Skeletal muscle satellite cell (primary cell): ENCODE measurements around the gene LSM14A.
A peak's percentile ranks its signal among the peaks of the same experiment; 100 is the strongest.
"Not testable (repeated sequence)": the region's sequence is repeated elsewhere in the genome, so short reads cannot be mapped to it uniquely, and the experiment has no call there.

ENCODE experiments used
- H3K27me3 ChIP-seq: 2 replicates; pipeline ENCODE4 v1.7.0; 2013; ENCODE audit warnings: low read length; ENCODE audit not compliant: control insufficient read depth, insufficient read depth
- H3K36me3 ChIP-seq: 2 replicates; pipeline ENCODE4 v1.7.0; 2013; ENCODE audit warnings: mild to moderate bottlenecking, control low read depth, low read length; ENCODE audit not compliant: insufficient read depth
- H3K4me1 ChIP-seq: 2 replicates; pipeline ENCODE4 v1.7.0; 2013; ENCODE audit warnings: low read length; ENCODE audit not compliant: control insufficient read depth, insufficient read depth
- H3K4me2 ChIP-seq: 2 replicates; pipeline ENCODE4 v1.7.0; 2013; ENCODE audit warnings: mild to moderate bottlenecking, low read length
- H3K4me3 ChIP-seq: 2 replicates; pipeline ENCODE4 v1.7.0; 2013; ENCODE audit warnings: low read length
- H3K9ac ChIP-seq: 2 replicates; pipeline ENCODE4 v1.7.0; 2013; ENCODE audit warnings: mild to moderate bottlenecking, low read depth, low read length, moderate library complexity
- H3K9me3 ChIP-seq: replicated peaks from 2 replicates; pipeline ENCODE4 v1.7.0; 2013; ENCODE audit warnings: mild to moderate bottlenecking, control low read depth, low read length

LSM14A gene

GRCh38 chr19:34161902-34162301 is 10.4 kb upstream of the LSM14A start:
- H3K9me3 ChIP-seq, H3K27me3 ChIP-seq, H3K4me1 ChIP-seq, H3K4me3 ChIP-seq, H3K9ac ChIP-seq, H3K36me3 ChIP-seq, H3K4me2 ChIP-seq: not testable (repeated sequence)

DNA sequence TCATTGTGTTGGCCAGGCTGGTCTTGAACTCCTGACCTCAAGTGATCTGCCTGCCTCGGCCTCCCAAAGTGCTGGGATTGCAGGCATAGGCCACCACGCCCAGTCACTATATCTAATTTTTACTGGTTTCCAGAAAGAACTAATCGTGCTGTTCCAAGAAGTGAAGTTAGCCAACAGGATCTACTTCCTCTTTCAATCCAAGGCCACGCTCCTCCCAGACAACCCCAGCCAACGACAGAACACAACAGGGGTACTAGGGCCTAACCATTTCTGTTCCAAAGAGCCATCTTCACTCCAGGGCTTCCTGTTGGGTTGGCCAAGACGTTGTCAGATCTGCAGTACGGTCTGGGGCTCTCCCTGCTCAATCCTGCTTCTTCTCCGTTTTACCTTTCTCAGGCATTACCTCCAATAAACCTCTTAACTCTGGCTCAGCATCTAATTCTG is 7.0 kb upstream of the LSM14A start:
- H3K9me3 ChIP-seq: no peaks in the 10 kb centered on the region
- H3K4me3 ChIP-seq: no peak overlapping the region
- no peak overlapping the region for H3K4me2 ChIP-seq
- H3K27me3 ChIP-seq: peaks cover 6% of the 10 kb centered on the region
- no peaks in the 10 kb centered on the region for H3K4me1 ChIP-seq
- no peaks in the 10 kb centered on the region for H3K36me3 ChIP-seq
- H3K9ac ChIP-seq: no peak overlapping the region

DNA sequence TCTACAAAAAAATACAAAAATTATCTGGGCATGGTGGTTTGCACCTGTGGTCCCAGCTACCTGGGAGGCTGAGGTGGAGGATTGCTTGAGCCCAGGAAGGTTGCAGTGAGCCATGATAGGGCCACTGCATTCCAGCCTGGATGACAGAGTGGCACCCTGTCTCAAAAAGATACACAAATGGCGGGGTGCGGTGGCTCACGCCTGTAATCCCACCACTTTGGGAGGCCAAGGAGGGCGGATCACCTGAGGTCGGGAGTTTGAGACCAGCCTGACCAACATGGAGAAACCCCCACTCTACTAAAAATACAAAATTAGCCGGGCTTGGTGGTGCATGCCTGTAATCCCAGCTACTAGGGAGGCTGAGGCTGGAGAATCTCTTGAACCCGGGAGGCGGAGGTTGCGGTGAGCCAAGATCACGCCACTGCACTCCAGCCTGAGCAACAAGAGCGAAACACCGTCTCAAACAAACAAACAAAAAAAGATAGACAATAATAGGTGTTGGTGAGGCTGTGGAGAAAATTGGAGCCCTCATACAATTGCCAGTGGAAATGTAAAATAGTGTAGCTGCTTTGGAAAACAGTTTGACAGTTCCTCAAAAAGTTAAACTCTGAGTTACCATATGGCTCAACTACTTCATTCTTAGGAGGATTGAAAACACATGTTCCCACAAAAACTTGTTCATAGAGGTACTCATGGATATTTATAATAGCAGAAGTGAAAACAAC is 2.7 kb upstream of the LSM14A start:
- H3K4me2 ChIP-seq, H3K27me3 ChIP-seq, H3K36me3 ChIP-seq: not testable (repeated sequence)

GRCh38 chr19:34171539-34171876 is 796 bp upstream of the LSM14A start:
- no peaks in the 10 kb centered on the region for H3K27me3 ChIP-seq
- H3K9ac ChIP-seq: peak overlapping the region; percentile 100
- H3K4me1 ChIP-seq: peaks cover 20% of the 10 kb centered on the region
- H3K4me3 ChIP-seq: peak overlapping the region; percentile 78
- peak overlapping the region; percentile 95 for H3K4me2 ChIP-seq
- no peaks in the 10 kb centered on the region for H3K36me3 ChIP-seq
- no peaks in the 10 kb centered on the region for H3K9me3 ChIP-seq

More for the DNA sequence above, 2.7 kb upstream of the LSM14A start:
- not testable (repeated sequence) for H3K9ac ChIP-seq, H3K9me3 ChIP-seq, H3K4me1 ChIP-seq, H3K4me3 ChIP-seq

GRCh38 chr19:34172661-34173192 is 423 bp downstream of the LSM14A start:
- Histone ChIP-seq H3K9me3 (no peaks in the 10 kb centered on the region), H3K27me3 (no peaks in the 10 kb centered on the region), H3K36me3 (no peaks in the 10 kb centered on the region), H3K4me1 (peaks cover 32% of the 10 kb centered on the region), H3K9ac (peak overlapping the region; percentile 100), H3K4me3 (peak overlapping the region; percentile 78), H3K4me2 (peak overlapping the region; percentile 95)

- peak overlapping the region; percentile 100 for H3K9ac ChIP-seq
- H3K4me2 ChIP-seq: peak overlapping the region; percentile 95
- H3K4me3 ChIP-seq: peak overlapping the region; percentile 78
- H3K4me1 ChIP-seq: peaks cover 37% of the 10 kb centered on the region
- no peaks in the 10 kb centered on the region for H3K27me3 ChIP-seq
- H3K36me3 ChIP-seq: peaks cover 4% of the 10 kb centered on the region
- no peaks in the 10 kb centered on the region for H3K9me3 ChIP-seq
Observed at GRCh38 chr19:34173193-34173956, 1.1 kb downstream of the LSM14A start.

DNA sequence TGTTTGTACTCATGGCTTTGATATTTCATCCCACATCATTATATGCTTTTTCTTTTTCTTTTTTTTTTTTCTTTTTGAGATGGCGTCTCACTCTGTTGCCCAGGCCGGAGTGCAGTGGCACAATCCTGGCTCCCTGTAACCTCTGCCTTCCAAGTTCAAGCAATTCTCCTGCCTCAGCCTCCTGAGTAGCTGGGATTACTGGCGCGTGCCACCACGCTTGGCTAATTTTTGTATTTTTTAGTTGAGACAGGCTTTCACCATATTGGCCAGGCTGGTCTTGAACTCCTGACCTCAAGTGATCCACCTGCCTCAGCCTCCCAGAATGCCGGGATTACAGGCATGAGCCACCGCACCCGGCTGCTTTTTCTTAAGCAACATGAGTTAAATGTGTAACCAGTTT is 2.9 kb downstream of the LSM14A start:
- H3K36me3 ChIP-seq: peaks cover 14% of the 10 kb centered on the region
- not testable (repeated sequence) for H3K9me3 ChIP-seq, H3K27me3 ChIP-seq
- H3K4me2 ChIP-seq: peak overlapping the region; percentile 95
- peaks cover 40% of the 10 kb centered on the region for H3K4me1 ChIP-seq
- H3K4me3 ChIP-seq: peak overlapping the region; percentile 22
- H3K9ac ChIP-seq: peak overlapping the region; percentile 100

- H3K4me3 ChIP-seq: no peak overlapping the region
- H3K4me1 ChIP-seq: peaks cover 36% of the 10 kb centered on the region
- peaks cover 28% of the 10 kb centered on the region for H3K36me3 ChIP-seq
- no peak overlapping the region for H3K9ac ChIP-seq
- no peaks in the 10 kb centered on the region for H3K27me3 ChIP-seq
- H3K4me2 ChIP-seq: peak overlapping the region; percentile 95
- H3K9me3 ChIP-seq: no peaks in the 10 kb centered on the region
Observed at GRCh38 chr19:34176581-34176980, 4.3 kb downstream of the LSM14A start.

DNA sequence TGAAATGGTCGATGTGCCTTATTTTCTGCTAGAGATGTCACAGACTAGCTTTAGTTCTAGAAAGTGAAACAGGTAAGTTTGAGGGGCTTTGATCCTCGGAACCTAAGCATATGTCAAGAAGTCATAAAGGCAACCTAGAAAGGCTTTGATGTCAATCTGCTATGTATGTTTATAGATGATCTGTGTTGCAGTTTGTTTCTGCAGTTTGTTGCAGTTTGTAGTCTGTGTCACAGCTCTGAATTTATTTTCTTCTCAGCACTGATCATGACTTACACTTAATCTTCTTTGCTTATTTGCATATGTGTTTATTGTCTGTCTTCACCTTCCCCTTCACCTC is 5.9 kb downstream of the LSM14A start:
- peaks cover 30% of the 10 kb centered on the region for H3K36me3 ChIP-seq
- H3K9me3 ChIP-seq: no peaks in the 10 kb centered on the region
- H3K4me3 ChIP-seq: no peak overlapping the region
- H3K9ac ChIP-seq: no peak overlapping the region
- H3K4me2 ChIP-seq: peak overlapping the region; percentile 52
- H3K27me3 ChIP-seq: no peaks in the 10 kb centered on the region
- H3K4me1 ChIP-seq: peaks cover 31% of the 10 kb centered on the region

GRCh38 chr19:34179066-34179465 is 6.8 kb downstream of the LSM14A start:
- H3K4me3 ChIP-seq: no peak overlapping the region
- peaks cover 30% of the 10 kb centered on the region for H3K36me3 ChIP-seq
- peaks cover 31% of the 10 kb centered on the region for H3K4me1 ChIP-seq
- no peak overlapping the region for H3K9ac ChIP-seq
- no peaks in the 10 kb centered on the region for H3K9me3 ChIP-seq
- no peak overlapping the region for H3K4me2 ChIP-seq
- no peaks in the 10 kb centered on the region for H3K27me3 ChIP-seq

DNA sequence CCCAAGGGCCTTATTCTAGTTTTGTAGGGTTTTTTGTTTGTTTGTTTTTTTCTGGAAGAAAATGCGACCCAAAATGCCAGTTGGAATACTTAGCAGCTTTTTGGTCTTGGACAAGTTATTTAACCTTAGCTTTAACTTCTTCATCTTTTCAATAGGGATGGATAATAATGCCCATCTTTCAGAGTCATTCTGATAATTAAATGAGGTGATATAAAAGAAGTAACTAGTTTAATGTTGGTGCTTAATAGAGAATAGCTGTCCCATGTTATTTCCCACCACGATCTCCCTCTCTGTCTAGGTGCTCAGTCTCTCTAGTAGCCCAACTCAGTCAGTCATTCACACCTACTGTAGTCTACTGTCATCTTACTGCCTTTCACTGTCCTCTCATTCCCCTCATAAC is 8.0 kb downstream of the LSM14A start:
- no peaks in the 10 kb centered on the region for H3K9me3 ChIP-seq
- H3K4me1 ChIP-seq: peaks cover 36% of the 10 kb centered on the region
- H3K9ac ChIP-seq: no peak overlapping the region
- H3K36me3 ChIP-seq: peaks cover 30% of the 10 kb centered on the region
- no peak overlapping the region for H3K4me2 ChIP-seq
- H3K27me3 ChIP-seq: no peaks in the 10 kb centered on the region
- no peak overlapping the region for H3K4me3 ChIP-seq
